Ovary (tissue), 9 donors: ENCODE data around the gene SFT2D2. TPM values are rescaled to one million over a fixed set of nuclear protein-coding genes. Genes with fewer than 3 reads are reported as not detected.

ENCODE experiments used
- DNase-seq, 5 donors: peaks; one replicate each; pipeline ENCODE4 v3.0.0-alpha.2; 2019 to 2020
- H3K27ac ChIP-seq, 2 donors: fragments of 200-600 bp; one replicate each; pipeline versions ENCODE4 v1.5.1 to v1.8.0; 2019 to 2022
- H3K27me3 ChIP-seq: fragments of 200-600 bp; one replicate; pipeline ENCODE4 v1.8.0; 2022
- H3K36me3 ChIP-seq: fragments of 200-600 bp; sonication (generic); one replicate; pipeline ENCODE4 v1.5.1; 2019
- H3K4me1 ChIP-seq: one replicate; pipeline ENCODE4 v1.8.1; 2013; ENCODE audit warnings: mild to moderate bottlenecking, moderate library complexity; ENCODE audit not compliant: insufficient read depth
- H3K4me3 ChIP-seq: fragments of 200-600 bp; sonication (generic); one replicate; pipeline ENCODE4 v1.5.1; 2017
- H3K9me3 ChIP-seq, 2 donors: fragments of 200-600 bp in 1 of 2; sonication (generic) in 1 of 2; one replicate each; pipeline versions ENCODE4 v1.5.1 to v1.8.1; 2013 to 2019; ENCODE audit warnings: mild to moderate bottlenecking in 1 of 2, moderate library complexity in 1 of 2
- EP300 ChIP-seq: sonication (generic); formaldehyde crosslinking; IDR thresholded peaks from one replicate; pipeline ENCODE4 v1.6.1; 2017; ENCODE audit warnings: antibody characterized with exemption
- POLR2A ChIP-seq: fragments of 450-650 bp; IDR thresholded peaks from one replicate; pipeline ENCODE4 v1.6.1; 2017; ENCODE audit warnings: antibody characterized with exemption, mild to moderate bottlenecking, moderate library complexity
- WGBS, 3 donors: extraction: QIAGEN DNeasy Blood & Tissue Kit in 1 of 3; methylation state at CpG; one replicate each; pipeline versions ENCODE4 v1.1.5 to v1.1.7; 2013 to 2017; 5-methylcytosine and 5-hydroxymethylcytosine counted together
- intact Hi-C, 4 donors: fragments of 100-400 bp; cut with DNase I; formaldehyde crosslinking; loops; one replicate each; pipeline versions ENCODE4 v1.11.0 to v1.15.1; 2022 to 2023
- polyA plus RNA-seq, 2 donors: library from polyadenylated mRNA; stranded (reverse); fragments of 200-250 nt in 1 of 2; fragments of 350-450 nt in 1 of 2; fragmentation: Illumina TruSeq in 1 of 2; extraction: RNeasy Lipid Tissue Mini Kit (QIAGEN cat#74804) in 1 of 2; gene quantifications; one replicate each; pipeline ENCODE4 v1.2.3, GENCODE V29; 2013 to 2014
- total RNA-seq, 7 donors: library from RNA; depleted of rRNA in 2 of 7; stranded (reverse); fragments of >200 nt in 2 of 7; fragmentation: NEBNext Ultra II Directional in 3 of 7; extraction: Animal tissue kit (Norgen Biotek cat#: 25700) in 3 of 7; gene quantifications; one replicate each; pipeline versions ENCODE4 v1.1.0 to v1.2.4, GENCODE V29; 2016 to 2023
- TF ChIP-seq, protein P1 (sequence below), 3 donors: fragments of 450-650 bp in 2 of 3; fragments of 200-600 bp in 1 of 3; IDR thresholded peaks; one replicate each; pipeline versions ENCODE4 v1.5.1 to v1.8.0; 2016 to 2022; ENCODE audit warnings: antibody characterized with exemption in 3 of 3, mild to moderate bottlenecking in 1 of 3
- donor health status: DM: no; HTN: no; CAD: no; lungs with moderate emphysema.
- donor health status: DM: no; HTN: no; CAD: no.
- donor health status: Bipolar disorder and iron deficiency.
- donor health status: DM: yes; HTN: yes; CAD: no.
- donor health status: DM: no; HTN: no; CAD: no.
- donor health status: DM: yes; HTN: yes; CAD: no.

Gene SFT2D2
- total and polyA plus RNA-seq, 9 donors, result 12.6 to 102 (median 68.2) TPM

DNA sequence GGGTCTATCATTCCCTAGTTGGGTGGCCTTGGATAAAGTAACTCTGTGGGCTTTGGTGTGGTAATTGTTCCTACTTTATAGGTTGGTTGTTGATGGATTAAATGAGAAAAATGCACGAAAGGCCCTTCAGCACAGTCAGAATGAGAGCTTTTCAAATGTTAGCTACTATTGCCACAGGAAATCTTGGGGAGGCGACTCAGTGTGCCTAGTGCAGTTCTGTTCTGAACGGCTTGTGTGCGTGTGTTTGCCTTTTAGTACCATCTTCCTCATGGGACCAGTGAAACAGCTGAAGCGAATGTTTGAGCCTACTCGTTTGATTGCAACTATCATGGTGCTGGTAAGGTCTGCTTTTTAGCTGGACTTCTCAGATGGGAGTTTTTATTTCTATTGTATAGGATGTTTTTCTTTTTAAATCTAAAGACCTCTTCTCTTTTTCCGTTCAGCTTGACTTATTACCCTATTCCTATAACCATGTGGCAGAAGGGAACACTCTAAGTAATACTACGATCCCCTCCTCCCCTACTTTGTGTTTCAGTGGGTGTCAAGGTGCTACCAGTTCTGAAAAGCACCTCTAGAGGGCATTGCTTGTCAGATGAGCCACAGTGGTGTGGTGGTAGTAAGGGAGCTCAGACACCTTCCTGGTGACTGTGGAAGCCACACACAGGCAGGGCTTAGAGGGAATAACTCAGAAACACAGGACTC is 9.2 kb downstream of the SFT2D2 start:
- 89 to 95% (median 91%) methylated on average over 8 of the region's 8 CpGs for WGBS, 3 donors
- Histone ChIP-seq H3K9me3 (no peaks in the 10 kb centered on the region), H3K27ac (no peak overlapping the region), H3K4me1 (peaks cover 6% of the 10 kb centered on the region), H3K4me3 (no peak overlapping the region), H3K27me3 (no peaks in the 10 kb centered on the region), H3K36me3 (no peaks in the 10 kb centered on the region)
- intact Hi-C loops, result loop anchor here in 1 of 4 donors (1.0 kb wide), 1 partner anchor 35 kb away; no protein-coding TSS in a partner anchor
- no peak for DNase-seq
- TF ChIP-seq, protein P1, sequence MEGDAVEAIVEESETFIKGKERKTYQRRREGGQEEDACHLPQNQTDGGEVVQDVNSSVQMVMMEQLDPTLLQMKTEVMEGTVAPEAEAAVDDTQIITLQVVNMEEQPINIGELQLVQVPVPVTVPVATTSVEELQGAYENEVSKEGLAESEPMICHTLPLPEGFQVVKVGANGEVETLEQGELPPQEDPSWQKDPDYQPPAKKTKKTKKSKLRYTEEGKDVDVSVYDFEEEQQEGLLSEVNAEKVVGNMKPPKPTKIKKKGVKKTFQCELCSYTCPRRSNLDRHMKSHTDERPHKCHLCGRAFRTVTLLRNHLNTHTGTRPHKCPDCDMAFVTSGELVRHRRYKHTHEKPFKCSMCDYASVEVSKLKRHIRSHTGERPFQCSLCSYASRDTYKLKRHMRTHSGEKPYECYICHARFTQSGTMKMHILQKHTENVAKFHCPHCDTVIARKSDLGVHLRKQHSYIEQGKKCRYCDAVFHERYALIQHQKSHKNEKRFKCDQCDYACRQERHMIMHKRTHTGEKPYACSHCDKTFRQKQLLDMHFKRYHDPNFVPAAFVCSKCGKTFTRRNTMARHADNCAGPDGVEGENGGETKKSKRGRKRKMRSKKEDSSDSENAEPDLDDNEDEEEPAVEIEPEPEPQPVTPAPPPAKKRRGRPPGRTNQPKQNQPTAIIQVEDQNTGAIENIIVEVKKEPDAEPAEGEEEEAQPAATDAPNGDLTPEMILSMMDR (IDR thresholded peaks at IDR 0.05), result peak in 2 of 3 donors; percentile 25 to 27
- no peak for TF ChIP-seq POLR2A

DNA sequence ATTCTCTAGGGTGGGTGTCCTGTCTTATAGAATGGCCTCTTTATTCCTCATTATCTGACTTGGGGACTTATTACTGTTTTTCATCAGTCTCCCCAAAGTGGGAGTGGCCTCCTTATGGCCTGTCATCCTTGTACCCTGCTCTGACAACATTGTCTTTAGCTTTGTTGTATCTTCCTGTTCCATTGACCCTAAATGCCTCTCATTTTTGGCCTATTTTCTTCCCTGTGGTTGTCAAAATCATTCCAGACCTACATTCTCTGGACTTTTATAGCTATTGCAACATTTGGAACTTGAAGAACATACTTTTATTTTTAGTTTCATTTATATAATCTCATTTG is 9.7 kb downstream of the SFT2D2 start:
- no peak overlapping the region for H3K4me3 ChIP-seq
- H3K9me3 ChIP-seq, result no peaks in the 10 kb centered on the region
- no peaks in the 10 kb centered on the region for H3K27me3 ChIP-seq
- intact Hi-C loops, result loop anchor here in 1 of 4 donors (1.0 kb wide), 1 partner anchor 35 kb away; no protein-coding TSS in a partner anchor
- no peaks in the 10 kb centered on the region for H3K36me3 ChIP-seq
- TF ChIP-seq, protein P1 (IDR thresholded peaks at IDR 0.05), result no peak
- TF ChIP-seq POLR2A (no peak), EP300 (no peak)
- peaks cover 3% of the 10 kb centered on the region for H3K4me1 ChIP-seq
- DNase-seq, result no peak
- no peak overlapping the region for H3K27ac ChIP-seq

DNA sequence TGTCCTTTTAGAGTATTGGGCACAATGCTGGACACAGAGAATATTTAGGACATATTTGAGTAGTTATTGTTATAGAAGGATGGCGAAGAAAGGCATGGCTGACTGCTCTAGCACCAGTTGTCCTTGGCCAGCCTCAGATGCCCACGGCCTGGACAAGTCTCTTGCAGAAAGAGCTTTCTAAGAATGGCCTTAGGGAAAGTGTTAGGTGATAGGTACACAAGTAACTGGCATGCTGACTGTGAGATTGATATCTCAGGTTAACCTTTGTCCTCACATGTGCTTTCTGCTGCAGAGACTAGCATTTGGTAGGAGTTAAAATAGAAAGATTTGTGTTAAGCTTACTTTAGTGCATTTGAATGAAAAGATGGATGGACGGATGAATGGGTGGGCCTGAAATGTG is 10.1 kb downstream of the SFT2D2 start:
- intact Hi-C loops, result loop anchor here in 1 of 4 donors (1.0 kb wide), 1 partner anchor 34 kb away; no protein-coding TSS in a partner anchor
- TF ChIP-seq, protein P1 (IDR thresholded peaks at IDR 0.05), result no peak
- TF ChIP-seq POLR2A, result no peak
- no peak for TF ChIP-seq EP300
- WGBS, 3 donors, result 70 to 77% (median 76%) methylated on average over 3 of the region's 3 CpGs
- Histone ChIP-seq H3K4me3 (no peak overlapping the region), H3K36me3 (no peaks in the 10 kb centered on the region), H3K27ac (no peak overlapping the region), H3K9me3 (no peaks in the 10 kb centered on the region), H3K4me1 (peaks cover 3% of the 10 kb centered on the region), H3K27me3 (no peaks in the 10 kb centered on the region)
- no peak for DNase-seq

DNA sequence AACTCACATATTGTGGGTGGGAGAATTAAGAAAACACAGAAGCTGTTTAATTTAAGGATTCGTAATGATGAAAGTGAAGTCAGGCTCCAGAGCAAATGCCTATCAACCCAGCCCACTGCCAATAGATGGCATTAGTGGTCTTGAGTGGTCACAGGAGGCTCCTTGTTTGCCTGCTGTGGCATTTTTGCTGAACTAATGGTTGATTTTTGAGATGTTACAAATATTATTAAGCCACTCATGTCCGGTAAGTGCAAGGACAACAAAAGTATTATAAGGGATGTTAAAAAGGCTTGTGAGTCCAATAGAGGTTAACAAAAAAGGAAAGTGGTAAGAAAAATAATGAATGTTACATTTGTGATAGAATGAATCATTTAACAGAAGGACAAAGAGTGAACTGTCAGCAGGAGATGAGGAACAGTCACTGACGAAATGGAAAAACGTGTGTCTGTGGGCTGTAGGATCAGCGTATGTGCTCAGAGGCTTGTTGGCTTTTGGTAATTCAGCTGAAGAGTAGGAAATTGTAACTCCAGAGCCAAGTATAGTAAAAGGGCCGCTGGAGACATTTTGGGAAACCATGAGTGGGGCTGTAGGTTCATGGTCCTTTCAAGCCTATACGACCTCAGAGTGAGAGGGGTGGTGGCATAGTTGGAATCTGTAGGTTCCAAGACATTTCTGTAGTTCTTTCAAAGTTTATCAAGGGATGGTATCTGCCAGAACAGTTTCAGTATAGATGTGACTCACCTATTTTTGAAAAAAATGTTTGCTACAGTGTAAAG is 11.2 kb downstream of the SFT2D2 start:
- Histone ChIP-seq H3K27me3 (no peaks in the 10 kb centered on the region), H3K9me3 (no peaks in the 10 kb centered on the region), H3K4me1 (peaks cover 5% of the 10 kb centered on the region), H3K27ac (no peak overlapping the region), H3K36me3 (no peaks in the 10 kb centered on the region), H3K4me3 (no peak overlapping the region)
- 47 to 56% (median 52%) methylated on average over 7 of the region's 7 CpGs for WGBS, 3 donors
- intact Hi-C loops, result no loop called here
- DNase-seq, result no peak
- TF ChIP-seq, protein P1 (IDR thresholded peaks at IDR 0.05), result no peak
- TF ChIP-seq POLR2A, result no peak
- TF ChIP-seq EP300, result no peak
